Measurements from ENCODE around the gene RSPRY1.
"Not testable (repeated sequence)": the region's sequence is repeated elsewhere in the genome, so short reads cannot be mapped to it uniquely, and the experiment has no call there.

Gene RSPRY1

DNA sequence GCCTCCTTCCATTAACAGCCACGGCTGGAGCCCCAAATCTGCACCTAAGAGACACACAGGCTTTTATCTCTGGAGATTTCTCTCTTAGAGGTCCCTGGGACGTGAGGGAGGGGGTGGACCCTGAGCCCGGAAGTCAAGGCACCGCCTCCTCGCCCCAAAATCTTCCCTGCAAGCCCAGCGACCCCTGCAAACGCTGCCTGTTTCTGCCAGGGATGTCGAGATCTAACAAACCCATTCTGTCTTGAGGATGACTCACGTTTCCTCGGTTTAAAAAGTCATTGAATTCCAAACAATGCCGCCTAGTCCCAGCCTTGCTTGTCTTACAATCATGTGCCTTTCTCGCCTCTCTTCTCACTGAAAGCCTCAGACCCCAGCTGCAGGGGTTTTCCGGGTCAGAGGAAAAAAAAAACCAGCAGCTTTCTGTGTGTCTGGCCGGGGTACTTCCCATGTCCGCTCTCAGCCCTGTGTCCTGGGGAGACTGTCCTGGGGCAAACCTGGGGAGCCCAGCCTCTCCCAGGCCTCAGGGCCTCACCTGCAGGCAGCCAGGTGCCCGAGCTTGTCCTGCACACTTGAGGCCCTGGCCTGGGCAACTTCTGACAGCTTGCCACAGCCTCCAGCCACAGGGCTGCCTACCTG lies 74.3 kb downstream of the RSPRY1 start:
- in situ Hi-C loops (cut with HindIII; ENCODE audit: low pct_unique_long_range_greater_than_20kb, low sequenced_read_pairs), result no loop called here
- no peak for DNase-seq (ENCODE audit: low read depth in 1 of 2, low spot score in 1 of 2)

DNA sequence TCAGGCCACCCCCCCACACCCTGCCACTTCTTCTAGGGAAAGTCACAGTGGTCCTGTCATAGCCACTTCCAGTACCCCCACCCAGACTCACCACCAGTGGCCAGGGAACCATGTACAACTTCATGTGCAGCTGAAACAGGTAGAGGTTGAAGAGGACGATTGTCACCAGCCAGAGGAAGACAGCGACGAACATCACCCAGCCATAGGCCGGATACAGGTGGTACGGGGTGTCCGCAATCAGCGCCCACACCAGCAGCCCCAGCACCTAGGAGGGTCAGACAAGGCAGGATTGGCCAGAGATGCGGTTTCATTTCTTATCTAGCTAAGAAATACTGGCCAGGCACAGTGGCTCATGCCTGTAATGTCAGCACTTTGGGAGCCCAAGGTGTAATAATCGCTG lies 75.7 kb downstream of the RSPRY1 start:
- in situ Hi-C loops (cut with HindIII; ENCODE audit: low pct_unique_long_range_greater_than_20kb, low sequenced_read_pairs), result no loop called here
- no peak for DNase-seq (ENCODE audit: low read depth in 1 of 2, low spot score in 1 of 2)
- no peak for TF ChIP-seq JUND (IDR thresholded peaks at IDR 0.05; ENCODE audit: low read depth)

More for the DNA sequence above, 74.3 kb downstream of the RSPRY1 start:
- TF ChIP-seq JUND (IDR thresholded peaks at IDR 0.05; ENCODE audit: low read depth), result no peak

DNA sequence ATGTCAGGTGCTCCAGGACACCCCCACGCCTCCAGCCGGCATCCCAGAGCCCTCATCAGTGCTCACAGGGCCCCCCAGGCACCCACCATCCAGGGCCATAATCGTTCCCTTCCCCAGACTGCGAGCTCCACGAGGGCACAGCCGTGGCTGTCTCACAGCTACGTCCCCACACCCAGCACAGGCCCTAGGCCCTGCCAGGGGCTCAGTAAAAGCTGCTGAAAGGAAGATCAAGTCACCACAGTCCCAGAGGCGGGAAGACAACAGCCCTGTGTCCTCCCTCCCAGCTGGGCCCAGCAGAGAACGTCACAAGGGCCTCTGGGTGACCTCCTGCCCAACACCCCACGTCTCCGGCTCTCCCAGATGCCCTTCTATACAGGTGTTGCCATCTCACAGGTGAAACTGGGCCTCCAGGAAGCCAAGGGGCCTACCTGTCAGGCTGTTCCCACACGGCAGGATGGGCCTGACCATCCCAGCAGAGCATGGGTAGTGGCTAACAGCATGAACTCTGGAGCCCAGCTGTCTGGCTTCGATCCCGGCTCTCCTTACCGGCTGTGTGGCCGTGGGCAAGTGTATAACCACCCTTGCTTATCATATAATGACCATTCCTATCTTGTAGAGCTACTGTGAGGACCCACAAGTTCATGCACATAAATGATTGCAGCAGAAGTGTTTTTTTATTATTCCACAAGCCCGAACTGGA lies 76.9 kb downstream of the RSPRY1 start:
- in situ Hi-C loops (cut with HindIII; ENCODE audit: low pct_unique_long_range_greater_than_20kb, low sequenced_read_pairs), result no loop called here
- no peak for DNase-seq (ENCODE audit: low read depth in 1 of 2, low spot score in 1 of 2)
- no peak for TF ChIP-seq JUND (IDR thresholded peaks at IDR 0.05; ENCODE audit: low read depth)

DNA sequence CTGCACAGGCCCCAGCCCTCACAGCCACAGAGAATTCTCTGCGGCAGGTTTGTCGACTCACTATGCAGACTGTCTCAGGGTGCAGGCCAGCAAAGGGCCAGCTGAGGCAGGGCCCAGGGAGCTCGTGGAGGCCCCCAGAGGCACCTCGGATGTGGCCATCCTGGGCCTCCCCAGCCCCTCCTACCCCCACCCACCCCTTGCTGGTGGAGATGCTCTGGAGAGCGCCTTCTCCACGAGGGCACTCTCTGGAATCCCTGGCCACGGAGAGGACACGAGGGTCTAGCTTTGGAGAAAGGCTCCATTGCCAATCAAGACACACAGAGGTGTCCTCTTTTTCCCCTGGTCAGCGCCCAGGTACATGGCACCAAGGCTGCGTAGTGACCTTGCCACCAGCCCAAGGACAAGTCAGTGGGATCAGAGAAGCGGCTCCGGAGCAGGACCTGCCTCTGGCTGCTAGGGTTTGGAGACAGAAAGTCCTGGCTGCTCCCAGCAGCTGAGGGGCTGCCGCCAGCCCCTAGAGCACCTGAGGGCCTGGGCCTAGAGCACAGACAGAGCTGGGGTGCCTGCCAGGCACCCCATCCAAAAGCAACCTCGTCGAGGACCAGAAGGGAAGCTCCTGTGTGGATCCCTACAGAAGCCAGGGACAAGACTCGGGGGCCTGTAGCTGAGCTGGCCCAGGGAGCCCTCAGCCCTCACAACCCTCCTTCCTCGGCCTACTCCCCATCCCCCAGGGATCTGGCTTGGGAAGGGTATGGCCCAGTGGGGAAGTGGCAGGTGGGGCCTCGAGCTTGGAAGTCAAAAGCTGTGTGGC lies 77.6 kb downstream of the RSPRY1 start:
- no peak for TF ChIP-seq JUND (IDR thresholded peaks at IDR 0.05; ENCODE audit: low read depth)
- no peak for DNase-seq (ENCODE audit: low read depth in 1 of 2, low spot score in 1 of 2)
- in situ Hi-C loops (cut with HindIII; ENCODE audit: low pct_unique_long_range_greater_than_20kb, low sequenced_read_pairs), result no loop called here

DNA sequence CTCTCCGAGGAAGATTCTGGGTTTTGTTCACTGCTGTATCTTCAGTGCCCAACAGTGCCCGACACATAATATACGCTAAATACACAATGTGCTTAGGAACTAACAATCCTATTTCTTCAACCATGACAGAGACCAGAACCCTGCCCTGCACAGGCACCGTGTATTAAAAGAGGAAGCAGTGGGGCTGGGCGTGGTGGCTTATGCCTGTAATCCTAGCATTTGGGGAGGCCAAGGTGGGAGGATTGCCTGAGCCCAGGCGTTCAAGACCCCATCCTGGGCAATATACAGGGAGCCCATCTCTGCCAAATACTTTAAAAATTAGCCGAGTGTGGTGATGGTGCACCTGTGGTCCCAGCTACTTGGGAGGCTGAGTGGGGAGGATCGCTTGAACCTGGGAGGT lies 78.3 kb downstream of the RSPRY1 start:
- no peak for DNase-seq (ENCODE audit: low read depth in 1 of 2, low spot score in 1 of 2)
- in situ Hi-C loops (cut with HindIII; ENCODE audit: low pct_unique_long_range_greater_than_20kb, low sequenced_read_pairs), result no loop called here

DNA sequence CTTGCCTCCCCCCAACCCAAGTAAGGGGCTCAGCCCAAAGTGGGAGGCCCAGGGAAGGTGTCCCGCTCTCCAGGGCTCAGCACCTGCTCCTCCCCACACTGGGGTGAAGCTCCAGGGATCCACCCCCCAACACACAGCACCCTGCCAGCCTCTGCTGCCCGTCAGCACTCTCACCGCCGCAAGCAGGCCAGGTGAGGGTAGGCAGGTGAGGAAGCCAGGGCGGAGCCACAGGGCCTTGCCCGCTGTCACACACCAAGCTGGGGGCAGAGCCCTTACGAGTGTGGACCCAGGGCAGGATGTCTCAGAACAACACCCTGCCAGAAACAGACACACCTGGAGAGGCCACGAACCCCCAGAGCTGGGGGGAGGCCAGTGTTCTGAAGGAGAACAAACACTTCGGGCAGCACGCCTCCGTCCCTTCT lies 78.8 kb downstream of the RSPRY1 start:
- in situ Hi-C loops (cut with HindIII; ENCODE audit: low pct_unique_long_range_greater_than_20kb, low sequenced_read_pairs), result no loop called here
- DNase-seq (ENCODE audit: low read depth in 1 of 2, low spot score in 1 of 2), result peak in 1 of 2 experiments; percentile 56
- TF ChIP-seq JUND (IDR thresholded peaks at IDR 0.05; ENCODE audit: low read depth), result no peak

More for the DNA sequence above, 78.3 kb downstream of the RSPRY1 start:
- no peak for TF ChIP-seq JUND (IDR thresholded peaks at IDR 0.05; ENCODE audit: low read depth)

DNA sequence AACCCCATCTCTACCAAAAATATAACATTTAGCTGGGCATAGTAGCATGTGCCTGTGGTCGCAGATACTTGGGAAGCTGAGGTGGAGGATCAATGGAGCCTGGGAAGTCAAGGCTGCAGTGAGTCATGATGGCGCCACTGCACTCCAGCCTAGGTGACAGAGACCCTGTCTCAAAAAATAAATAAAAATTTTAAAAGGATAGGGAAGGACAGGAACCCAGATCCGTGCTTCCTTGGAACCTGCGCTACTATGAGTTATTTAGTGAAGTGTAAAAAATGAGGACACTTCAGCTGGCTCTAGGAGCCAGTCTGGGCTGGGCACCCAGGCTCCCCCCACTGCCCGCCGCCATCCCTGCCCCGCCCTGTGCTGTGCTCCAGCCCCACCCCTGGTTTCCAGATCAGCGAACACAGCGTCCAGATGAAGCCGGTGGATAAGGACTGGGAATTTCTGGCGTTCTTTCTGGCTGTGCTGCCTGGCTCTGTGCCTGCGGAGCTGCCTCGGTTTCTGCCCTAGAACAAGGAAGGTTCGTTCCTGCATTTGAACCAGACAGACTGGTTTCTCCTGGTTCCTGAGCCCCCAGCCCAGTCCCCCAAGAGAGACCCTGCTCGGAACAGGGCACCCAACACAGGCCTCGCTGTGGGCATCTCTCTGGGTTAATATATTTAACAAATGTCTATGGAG lies 79.9 kb downstream of the RSPRY1 start:
- DNase-seq (ENCODE audit: low read depth in 1 of 2, low spot score in 1 of 2), result peak; percentile 38 to 71
- no peak for TF ChIP-seq JUND (IDR thresholded peaks at IDR 0.05; ENCODE audit: low read depth)
- in situ Hi-C loops (cut with HindIII; ENCODE audit: low pct_unique_long_range_greater_than_20kb, low sequenced_read_pairs), result no loop called here

DNA sequence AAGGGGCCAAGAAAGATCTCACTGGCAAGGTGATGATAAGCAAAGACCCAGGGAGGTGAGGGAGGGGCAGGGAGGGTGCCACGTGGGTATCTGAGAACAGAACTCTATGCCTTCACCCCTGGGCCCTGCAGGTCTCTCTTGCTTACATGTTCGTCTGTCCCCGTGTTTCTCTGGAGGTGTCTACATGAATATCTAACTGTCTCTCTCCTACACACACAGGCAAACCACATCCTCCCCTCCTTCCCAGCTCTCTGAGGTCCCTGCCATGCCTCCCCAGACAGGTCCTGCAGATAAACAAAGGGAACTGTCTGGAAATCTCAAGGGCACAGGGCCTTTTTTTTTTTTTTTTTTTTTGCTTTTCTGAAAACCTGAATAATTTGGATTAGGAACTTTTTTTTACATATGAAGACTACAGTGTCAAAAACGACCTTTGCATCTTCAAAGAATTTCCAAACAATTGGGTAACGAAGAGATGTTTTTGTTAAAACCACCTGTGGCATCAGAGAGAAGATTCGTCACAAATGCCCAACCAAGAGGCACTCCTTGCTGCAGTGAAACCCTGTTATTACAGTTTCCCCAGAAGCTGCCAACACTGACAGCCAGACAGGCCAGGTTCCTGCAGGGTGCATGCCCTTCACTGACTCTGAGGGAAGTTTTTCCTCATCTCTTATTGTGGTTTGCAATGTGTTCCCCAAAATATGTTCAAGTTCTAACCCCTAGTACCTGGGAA lies 80.6 kb downstream of the RSPRY1 start:
- in situ Hi-C loops (cut with HindIII; ENCODE audit: low pct_unique_long_range_greater_than_20kb, low sequenced_read_pairs), result no loop called here
- DNase-seq (ENCODE audit: low read depth in 1 of 2, low spot score in 1 of 2), result no peak
- no peak for TF ChIP-seq JUND (IDR thresholded peaks at IDR 0.05; ENCODE audit: low read depth)

GRCh38 chr16:57267343-57267742 lies 81.2 kb downstream of the RSPRY1 start:
- in situ Hi-C loops (cut with HindIII; ENCODE audit: low pct_unique_long_range_greater_than_20kb, low sequenced_read_pairs); DNase-seq (ENCODE audit: low read depth in 1 of 2, low spot score in 1 of 2): not testable (repeated sequence)

DNA sequence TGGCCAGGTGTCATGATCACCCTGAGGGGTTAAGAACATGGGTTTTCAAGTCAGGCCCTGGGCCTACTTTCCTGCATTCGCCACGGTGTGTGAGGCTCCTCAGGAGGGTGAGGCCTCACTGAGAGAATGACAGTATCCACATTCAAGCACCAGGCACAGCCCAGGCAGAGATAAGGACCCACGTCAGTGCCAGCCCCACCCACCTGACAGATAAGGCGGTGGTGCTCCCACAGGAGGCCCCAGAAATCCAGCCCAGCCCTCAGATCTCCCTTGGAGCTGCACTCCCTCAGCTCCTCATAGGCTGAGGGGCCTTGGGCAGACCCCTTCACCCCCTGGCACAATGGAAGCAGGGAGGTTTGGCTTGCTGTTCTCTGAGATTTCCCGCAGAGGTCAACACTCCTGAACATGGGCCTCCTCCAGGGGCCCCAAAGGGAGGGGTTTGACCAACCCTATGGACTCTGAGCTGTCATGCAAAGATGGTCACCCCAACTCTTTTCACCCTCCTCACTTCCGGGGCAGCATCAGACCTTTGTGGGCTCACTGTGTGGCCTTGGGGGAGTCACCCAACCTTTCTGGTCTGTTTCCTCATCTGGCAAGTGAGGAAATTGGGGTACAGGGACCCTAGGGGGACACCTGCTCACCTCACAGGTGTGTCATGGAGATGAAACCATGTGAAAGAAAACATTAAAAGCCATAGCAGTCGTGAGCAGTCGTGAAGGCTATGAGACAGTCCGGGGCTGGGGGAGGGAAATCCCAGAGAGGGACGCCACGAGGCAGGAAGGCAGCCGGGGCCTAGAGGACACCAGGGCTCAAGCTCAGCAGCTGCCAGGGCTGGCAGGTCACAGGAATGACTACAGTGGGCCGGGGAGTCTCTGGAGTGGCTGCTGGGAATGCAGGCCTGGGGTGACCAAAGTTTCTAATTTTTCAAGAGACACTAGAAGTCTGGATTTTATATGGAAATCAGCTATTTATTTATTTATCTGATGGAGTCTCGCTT lies 83.0 kb downstream of the RSPRY1 start:
- no peak for TF ChIP-seq JUND (IDR thresholded peaks at IDR 0.05; ENCODE audit: low read depth)
- in situ Hi-C loops (cut with HindIII; ENCODE audit: low pct_unique_long_range_greater_than_20kb, low sequenced_read_pairs), result no loop called here
- DNase-seq (ENCODE audit: low read depth in 1 of 2, low spot score in 1 of 2), result no peak
